ENCODE results near the gene CLIC1.

GRCh38 chr6:31711233-31711632 lies 25.1 kb downstream of the CLIC1 start:
- TF ChIP-seq CTBP1 (IDR thresholded peaks at IDR 0.05; ENCODE audit: borderline replicate concordance) (no peak), ZNF384 (IDR thresholded peaks at IDR 0.05) (no peak), FOXM1 (IDR thresholded peaks at IDR 0.05; ENCODE audit: borderline replicate concordance) (no peak), SP1 (IDR thresholded peaks at IDR 0.05) (no peak), ELF4 (IDR thresholded peaks at IDR 0.05) (no peak), TARDBP (IDR thresholded peaks at IDR 0.05) (no peak), BHLHE40 (IDR thresholded peaks at IDR 0.05; ENCODE audit: borderline replicate concordance) (no peak), FOXA1 (IDR thresholded peaks at IDR 0.05) (no peak), ARNT (IDR thresholded peaks at IDR 0.05) (no peak), L3MBTL2 (conservative IDR thresholded peaks at IDR 0.05) (no peak)
